AG04449 (cell line): ENCODE results near the gene DUSP6.

Source experiments
- CTCF ChIA-PET: fragments of 350-600 bp; formaldehyde crosslinking; extraction: SDS; loops from one replicate; lab custom pipeline; 2021; ENCODE audit warnings: antibody characterized with exemption; lab: Yijun Ruan, JAX
- POLR2A ChIA-PET: fragments of 400-600, 350-600 bp; formaldehyde crosslinking; extraction: SDS; loops from one replicate; lab custom pipeline; 2020; ENCODE audit warnings: antibody characterized with exemption, inconsistent platforms; lab: Yijun Ruan, JAX
- DNase-seq: peaks from one replicate; pipeline ENCODE4 v3.0.0-alpha.2; 2010; ENCODE audit warnings: low read depth, low spot score
- H3K4me3 ChIP-seq: 2 replicates; pipeline ENCODE4 v1.5.1; 2011; ENCODE audit warnings: low read depth, mild to moderate bottlenecking, control low read depth, low read length
- CTCF ChIP-seq: IDR thresholded peaks from one replicate; pipeline ENCODE4 v1.5.1; 2011; ENCODE audit warnings: mild to moderate bottlenecking, moderate library complexity, low read length, control low read depth, inconsistent platforms; ENCODE audit not compliant: insufficient read depth; ENCODE audit errors: missing control alignments

The DUSP6 gene

DNA sequence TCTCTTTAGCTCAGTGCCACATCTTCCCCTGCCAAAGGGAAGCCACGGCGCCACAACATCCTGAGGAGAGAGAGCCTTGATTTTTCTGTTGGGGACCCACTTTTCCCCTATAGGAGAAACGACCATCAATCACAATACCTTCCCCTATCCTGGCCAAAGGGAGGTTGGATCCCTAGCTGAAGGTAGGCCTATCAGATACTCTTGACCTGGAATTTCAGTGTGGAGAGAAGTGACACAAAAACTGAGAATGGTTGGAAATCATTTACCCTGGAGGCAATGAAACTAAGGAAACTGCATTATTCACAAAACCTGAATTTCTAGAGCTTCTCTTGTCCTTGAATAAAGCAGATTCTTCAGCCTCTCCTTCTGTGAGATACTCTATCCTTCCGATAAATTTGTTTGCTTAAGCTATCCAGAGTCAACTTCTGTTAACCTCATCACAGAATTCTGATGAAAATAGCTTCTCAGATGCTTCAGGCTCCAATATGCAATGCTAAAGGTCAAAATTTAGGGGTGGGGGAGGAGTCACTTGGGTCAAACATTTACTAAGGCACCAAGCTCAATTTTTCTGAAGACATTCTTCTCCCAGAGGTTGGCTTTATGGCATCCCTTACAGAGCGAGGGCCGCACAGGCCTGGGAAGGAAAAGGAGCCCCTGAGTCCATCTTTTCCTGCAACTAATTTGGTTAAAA lies 27.0 kb upstream of the DUSP6 start:
- ChIA-PET POLR2A (no interaction called here), CTCF (interaction anchor here (0.9 kb wide), 1 partner anchor 83 kb away, joined by 6 read pairs; no protein-coding TSS in a partner anchor)

GRCh38 chr12:89376844-89377243 lies 24.5 kb upstream of the DUSP6 start:
- POLR2A ChIA-PET: no interaction called here
- no peak for TF ChIP-seq CTCF
- CTCF ChIA-PET: no interaction called here
- no peak overlapping the region for H3K4me3 ChIP-seq
- DNase-seq: no peak

More for the DNA sequence above, 27.0 kb upstream of the DUSP6 start:
- H3K4me3 ChIP-seq: no peak overlapping the region
- no peak for TF ChIP-seq CTCF
- DNase-seq: no peak

- no peak for TF ChIP-seq CTCF
- ChIA-PET POLR2A (no interaction called here), CTCF (no interaction called here)
- DNase-seq: no peak
- no peak overlapping the region for H3K4me3 ChIP-seq
Measured at GRCh38 chr12:89376202-89376529, 23.9 kb upstream of the DUSP6 start.

- POLR2A ChIA-PET: interaction anchor here (0.6 to 1.0 kb wide), 2 partner anchors 22 to 64 kb away, joined by 4 to 5 read pairs; partner anchors contain the start of gene DUSP6
- DNase-seq: no peak
- H3K4me3 ChIP-seq: no peak overlapping the region
- TF ChIP-seq CTCF: no peak
- CTCF ChIA-PET: interaction anchor here (1.0 to 1.6 kb wide), 2 partner anchors 88 to 322 kb away, joined by 3 to 5 read pairs; no protein-coding TSS in a partner anchor
Measured at GRCh38 chr12:89373763-89374572, 21.7 kb upstream of the DUSP6 start.

DNA sequence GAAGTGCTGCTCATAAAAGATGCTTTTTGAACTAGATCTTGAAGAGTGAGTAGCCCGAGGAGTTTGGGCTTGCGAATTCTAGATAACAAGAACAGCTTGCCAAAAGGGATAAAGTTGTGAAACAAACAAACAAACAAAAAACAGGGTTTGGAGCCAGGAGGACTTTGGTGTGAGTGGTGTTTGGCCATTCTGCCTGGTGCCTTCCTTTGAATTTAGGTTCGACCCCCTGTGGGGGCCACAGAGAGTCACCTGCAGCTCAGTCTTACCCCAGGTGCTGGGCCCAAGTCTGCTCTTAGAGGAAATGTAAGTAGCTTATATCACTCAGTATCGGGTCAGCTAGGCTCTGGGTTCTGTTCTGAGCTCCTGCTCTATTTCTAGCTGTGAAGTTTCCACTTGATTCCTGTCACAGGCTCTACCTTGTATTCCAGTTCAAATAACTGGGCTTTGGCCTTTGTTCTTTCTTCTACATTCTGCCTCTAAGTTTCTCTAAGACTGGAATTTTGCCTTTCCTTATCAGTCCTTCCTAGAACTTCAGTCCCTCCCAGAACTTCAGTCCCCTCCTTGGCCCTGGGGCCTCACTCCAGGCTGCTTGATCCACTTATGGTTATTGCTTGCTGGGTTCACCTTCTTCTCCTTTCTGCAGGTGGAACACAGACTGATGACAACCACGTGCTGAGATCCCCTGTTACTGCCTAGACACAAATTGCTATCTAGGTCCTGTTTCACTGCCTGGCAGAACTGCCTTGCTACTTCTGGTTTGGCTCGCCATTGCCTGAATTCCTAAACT lies 20.5 kb upstream of the DUSP6 start:
- no peak for DNase-seq
- TF ChIP-seq CTCF: no peak
- ChIA-PET POLR2A (interaction anchor here (1.0 kb wide), 1 partner anchor 20 kb away, joined by 5 read pairs; the partner anchor contains the start of gene DUSP6), CTCF (interaction anchor here (1.4 to 1.9 kb wide), 3 partner anchors 10 to 321 kb away, joined by 3 to 8 read pairs (median 5); no protein-coding TSS in a partner anchor)
- H3K4me3 ChIP-seq: no peak overlapping the region
